HEK293 (cell line): ENCODE measurements around the gene WDR82.

Experiments
- YY1 ChIP-seq: fragments of 450-650 bp; formaldehyde crosslinking; IDR thresholded peaks from 2 replicates; pipeline ENCODE4 v1.5.1; 2018; ENCODE audit warnings: missing biosample characterization, missing genetic modification characterization
- TF ChIP-seq, protein P1 (sequence below): fragments of 450-650 bp; formaldehyde crosslinking; IDR thresholded peaks from 2 replicates; pipeline ENCODE4 v1.5.1; 2016; ENCODE audit warnings: missing biosample characterization, missing genetic modification characterization

DNA sequence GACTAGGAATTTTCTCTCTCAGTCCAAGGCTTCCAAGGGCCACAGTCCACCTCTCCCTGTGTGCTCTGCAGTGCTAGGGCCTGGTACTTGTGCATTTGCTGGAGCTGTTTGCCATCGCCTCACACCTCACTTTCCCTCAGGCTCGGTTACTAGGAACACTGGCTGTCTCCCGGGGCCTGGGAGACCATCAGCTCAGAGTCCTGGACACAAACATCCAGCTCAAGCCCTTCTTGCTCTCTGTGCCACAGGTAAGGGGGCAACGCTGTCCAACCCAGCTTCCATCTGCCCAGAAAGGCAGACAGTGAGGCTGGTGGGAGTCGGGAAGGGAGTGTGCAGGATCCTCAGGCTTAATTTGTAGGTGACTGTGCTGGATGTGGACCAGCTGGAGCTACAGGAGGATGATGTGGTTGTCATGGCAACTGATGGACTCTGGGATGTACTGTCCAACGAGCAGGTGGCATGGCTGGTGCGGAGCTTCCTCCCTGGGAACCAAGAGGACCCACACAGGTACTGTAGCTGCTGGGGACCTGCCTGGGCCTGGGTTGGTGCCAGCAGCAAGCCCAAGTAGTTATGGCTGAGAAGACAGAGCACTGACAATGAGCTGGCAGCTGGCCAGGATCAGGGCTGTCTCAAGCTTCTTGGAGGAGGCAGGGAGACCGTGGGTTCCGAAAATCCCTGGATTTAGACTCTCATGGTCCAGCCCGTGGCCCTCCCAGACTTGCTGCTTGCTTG, 29.5 kb downstream of the WDR82 start:
- TF ChIP-seq, protein P1, sequence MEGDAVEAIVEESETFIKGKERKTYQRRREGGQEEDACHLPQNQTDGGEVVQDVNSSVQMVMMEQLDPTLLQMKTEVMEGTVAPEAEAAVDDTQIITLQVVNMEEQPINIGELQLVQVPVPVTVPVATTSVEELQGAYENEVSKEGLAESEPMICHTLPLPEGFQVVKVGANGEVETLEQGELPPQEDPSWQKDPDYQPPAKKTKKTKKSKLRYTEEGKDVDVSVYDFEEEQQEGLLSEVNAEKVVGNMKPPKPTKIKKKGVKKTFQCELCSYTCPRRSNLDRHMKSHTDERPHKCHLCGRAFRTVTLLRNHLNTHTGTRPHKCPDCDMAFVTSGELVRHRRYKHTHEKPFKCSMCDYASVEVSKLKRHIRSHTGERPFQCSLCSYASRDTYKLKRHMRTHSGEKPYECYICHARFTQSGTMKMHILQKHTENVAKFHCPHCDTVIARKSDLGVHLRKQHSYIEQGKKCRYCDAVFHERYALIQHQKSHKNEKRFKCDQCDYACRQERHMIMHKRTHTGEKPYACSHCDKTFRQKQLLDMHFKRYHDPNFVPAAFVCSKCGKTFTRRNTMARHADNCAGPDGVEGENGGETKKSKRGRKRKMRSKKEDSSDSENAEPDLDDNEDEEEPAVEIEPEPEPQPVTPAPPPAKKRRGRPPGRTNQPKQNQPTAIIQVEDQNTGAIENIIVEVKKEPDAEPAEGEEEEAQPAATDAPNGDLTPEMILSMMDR (tag by site-specific recombination) = no peak
- no peak for TF ChIP-seq YY1 (tag by site-specific recombination)
